K562 (cell line): ENCODE results near the gene SPRY4. TPM values are rescaled to one million over a fixed set of nuclear protein-coding genes. Genes with fewer than 3 reads are reported as not detected.

Experiments used
- CBFA2T2 ChIP-seq: fragments of 450-650 bp; conservative IDR thresholded peaks from 2 replicates; pipeline ENCODE4 v1.6.1; 2017; ENCODE audit warnings: mild to moderate bottlenecking
- EGR1 ChIP-seq: fragments of 450-650 bp; conservative IDR thresholded peaks from 2 replicates; pipeline ENCODE4 v1.6.1; 2017; ENCODE audit warnings: mild to moderate bottlenecking
- EP300 ChIP-seq: IDR thresholded peaks from 2 replicates; pipeline ENCODE4 v1.6.1; 2012; ENCODE audit warnings: low read length, improper control_type of control experiment
- FOXA3 ChIP-seq, 2 experiments: fragments of 450-650 bp in 1 of 2; sonication (generic) in 1 of 2; formaldehyde crosslinking; IDR thresholded peaks in 1 of 2; conservative IDR thresholded peaks in 1 of 2; 2 replicates each; pipeline versions ENCODE4 v1.4.0 to v1.8.0; 2020 to 2022; ENCODE audit warnings: mild to moderate bottlenecking in 2 of 2, missing genetic modification reagents in 1 of 2
- HMGXB4 ChIP-seq: sonication (generic); formaldehyde crosslinking; IDR thresholded peaks from 2 replicates; pipeline ENCODE4 v1.8.1; 2023; ENCODE audit warnings: mild to moderate bottlenecking, missing genetic modification reagents
- KDM5B ChIP-seq: fragments of 200-600 bp; sonication (generic); IDR thresholded peaks from 2 replicates; pipeline ENCODE4 v1.6.1; 2012; ENCODE audit warnings: low read depth, mild to moderate bottlenecking, moderate library complexity, low read length, control low read depth, inconsistent platforms; ENCODE audit not compliant: insufficient replicate concordance
- MBD1 ChIP-seq: fragments of 250-450 bp; sonication (Bioruptor Pico); IDR thresholded peaks from 2 replicates; pipeline ENCODE4 v1.8.0; 2022; ENCODE audit warnings: inconsistent platforms
- NFRKB ChIP-seq: fragments of 450-650 bp; IDR thresholded peaks from 2 replicates; pipeline ENCODE4 v1.6.1; 2016; ENCODE audit warnings: low read depth
- PCBP2 ChIP-seq: fragments of 200-400 bp; formaldehyde crosslinking; IDR thresholded peaks from 2 replicates; pipeline ENCODE4 v1.6.1; 2018; ENCODE audit warnings: low read length, low read depth, mild to moderate bottlenecking, moderate library complexity; ENCODE audit not compliant: poor library complexity, severe bottlenecking
- PRMT5 ChIP-seq: sonication (generic); formaldehyde crosslinking; IDR thresholded peaks from 2 replicates; pipeline ENCODE4 v1.5.0; 2020; ENCODE audit warnings: missing genetic modification reagents
- RNF2 ChIP-seq: sonication (generic); IDR thresholded peaks from 2 replicates; pipeline ENCODE4 v1.6.1; 2016
- SMAD4 ChIP-seq: fragments of 250-450 bp; sonication (Bioruptor Pico); conservative IDR thresholded peaks from 2 replicates; pipeline ENCODE4 v1.8.0; 2021; ENCODE audit warnings: inconsistent platforms, mild to moderate bottlenecking, moderate library complexity
- SMARCE1 ChIP-seq: fragments of 450-650 bp; IDR thresholded peaks from 2 replicates; pipeline ENCODE4 v1.7.1; 2016; ENCODE audit warnings: mild to moderate bottlenecking
- TBL1XR1 ChIP-seq, 2 experiments: IDR thresholded peaks; 2 replicates each; pipeline ENCODE4 v1.6.1; 2012; ENCODE audit warnings: improper control_type of control experiment in 2 of 2, low read length in 2 of 2, mild to moderate bottlenecking in 1 of 2
- TCF3 ChIP-seq: sonication (generic); formaldehyde crosslinking; IDR thresholded peaks from 2 replicates; pipeline ENCODE4 v1.4.0; 2020; ENCODE audit warnings: mild to moderate bottlenecking, missing genetic modification reagents
- WHSC1 ChIP-seq: IDR thresholded peaks from one replicate; pipeline ENCODE4 v1.6.1; 2012; ENCODE audit warnings: low read length, control low read depth, inconsistent platforms
- ZBTB2 ChIP-seq: fragments of 450-650 bp; IDR thresholded peaks from 2 replicates; pipeline ENCODE4 v1.6.1; 2016; ENCODE audit warnings: antibody characterized with exemption
- ZNF197 ChIP-seq: fragments of 200-800 bp; sonication (Bioruptor generic); IDR thresholded peaks from 2 replicates; pipeline ENCODE4 v1.6.1; 2016; ENCODE audit warnings: low read depth, missing genetic modification characterization, missing compliant biosample characterization
- ZNF354B ChIP-seq: fragments of 250-450 bp; sonication (Bioruptor Pico); IDR thresholded peaks from 2 replicates; pipeline ENCODE4 v1.4.0; 2020
- ZNF583 ChIP-seq: fragments of 250-450 bp; sonication (Bioruptor Pico); IDR thresholded peaks from 2 replicates; pipeline ENCODE4 v1.4.0; 2020
- ZNF668 ChIP-seq: fragments of 250-450 bp; sonication (Bioruptor Pico); IDR thresholded peaks from 2 replicates; pipeline ENCODE4 v1.8.0; 2022; ENCODE audit warnings: mild to moderate bottlenecking, inconsistent platforms
- ZNF764 ChIP-seq: fragments of 250-450 bp; sonication (Bioruptor Pico); IDR thresholded peaks from 2 replicates; pipeline ENCODE4 v1.4.0; 2020; ENCODE audit warnings: low read depth, mild to moderate bottlenecking, moderate library complexity
- ZNF780A ChIP-seq: fragments of 250-450 bp; sonication (Bioruptor Pico); IDR thresholded peaks from 2 replicates; pipeline ENCODE4 v1.5.0; 2021; ENCODE audit warnings: mild to moderate bottlenecking
- ZZZ3 ChIP-seq: fragments of 450-650 bp; IDR thresholded peaks from 2 replicates; pipeline ENCODE4 v1.6.1; 2016; ENCODE audit warnings: antibody characterized with exemption, mild to moderate bottlenecking, moderate library complexity
- polyA plus RNA-seq, 8 experiments: library from polyadenylated mRNA; depleted of rRNA in 4 of 8; stranded (reverse) in 5 of 8; unstranded in 3 of 8; fragments of >200 nt; fragmentation: Nextera tagmentation in 2 of 8; fragmentation: Illumina TruSeq in 1 of 8; extraction: Ambion mirVana in 2 of 8; extraction: Trizol in 1 of 8; gene quantifications; 2 replicates each; pipeline versions ENCODE4 v1.2.1 to v1.2.3, GENCODE V29; 2011 to 2014; ENCODE audit warnings: inconsistent platforms in 1 of 8, missing spikeins in 1 of 8
- total RNA-seq, 7 experiments: library from RNA; depleted of rRNA in 6 of 7; stranded (reverse); fragments of >200 nt in 6 of 7; fragmentation: Illumina TruSeq in 2 of 7; extraction: Trizol in 2 of 7; gene quantifications; 2 replicates each; pipeline versions ENCODE4 v1.2.1 to v1.2.3, GENCODE V29; 2011 to 2021; ENCODE audit warnings: low replicate concordance in 1 of 7

Gene SPRY4
- total and polyA plus RNA-seq, 9 of the 15 experiments (the other 6 are each of a cell fraction or from before 2014, with no cell fraction given): 2.6 to 24.2 (median 9.5) TPM

GRCh38 chr5:142323480-142324135 is 1.2 kb downstream of the SPRY4 start (continued):
- TF ChIP-seq NFRKB (no peak), ZNF354B (CRISPR knock-in tag) (no peak), ZZZ3 (no peak), ZNF764 (no peak), RNF2 (peak; percentile 79), TBL1XR1 (IDR thresholded peaks at IDR 0.05; ENCODE audit: low read length in 2 of 2) (peak; percentile 29 to 81; a peak in 2 of 4 replicates), ZNF668 (CRISPR knock-in tag) (no peak), PCBP2 (no peak), PRMT5 (no peak), ZNF583 (CRISPR knock-in tag) (no peak), MBD1 (CRISPR knock-in tag) (no peak), HMGXB4 (CRISPR knock-in tag) (no peak), ZNF780A (CRISPR knock-in tag) (no peak), SMARCE1 (peak; percentile 73; the same call in 1 of the 2 replicates), TCF3 (CRISPR knock-in tag) (peak; percentile 61; the same call in 1 of the 2 replicates), KDM5B (peak; percentile 3), CBFA2T2 (peak; percentile 36; the same call in 1 of the 2 replicates), EGR1 (no peak), ZBTB2 (0 out of 2 replicates have a peak, but pooled peaks have one; percentile 28), EP300 (peak; percentile 60), FOXA3 (CRISPR knock-in tag; conservative IDR thresholded peaks at IDR 0.05 in 1 of 2, IDR thresholded peaks at IDR 0.05 in 1 of 2) (peak in 1 of 2 experiments; percentile 47; a peak in 2 of 4 replicates), WHSC1 (no peak), SMAD4 (CRISPR knock-in tag) (peak; percentile 41), ZNF197 (CRISPR knock-in tag) (no peak)
